Ovary (tissue), 3 donors: Measurements from ENCODE around the gene ELMOD3.

Source experiments
- CTCF ChIP-seq, 3 donors: fragments of 450-650 bp in 2 of 3; fragments of 200-600 bp in 1 of 3; IDR thresholded peaks; one replicate each; pipeline versions ENCODE4 v1.5.1 to v1.8.0; 2016 to 2022; ENCODE audit warnings: antibody characterized with exemption in 3 of 3, mild to moderate bottlenecking in 1 of 3
- POLR2A ChIP-seq: fragments of 450-650 bp; IDR thresholded peaks from one replicate; pipeline ENCODE4 v1.6.1; 2017; ENCODE audit warnings: antibody characterized with exemption, mild to moderate bottlenecking, moderate library complexity
- donor health status: DM: no; HTN: no; CAD: no.

GRCh38 chr2:85401844-85402243 is 47.3 kb downstream of the ELMOD3 start:
- TF ChIP-seq POLR2A (no peak), CTCF (IDR thresholded peaks at IDR 0.05) (no peak)
